Measurements from ENCODE around the gene AUTS2. TPM values are rescaled to one million over a fixed set of nuclear protein-coding genes. Genes with fewer than 3 reads are reported as not detected.
A peak's percentile ranks its signal among the peaks of the same experiment; 100 is the strongest.

Gene AUTS2
- total and polyA plus RNA-seq, 4 donors: 4.9 to 24.4 (median 7.0) TPM

DNA sequence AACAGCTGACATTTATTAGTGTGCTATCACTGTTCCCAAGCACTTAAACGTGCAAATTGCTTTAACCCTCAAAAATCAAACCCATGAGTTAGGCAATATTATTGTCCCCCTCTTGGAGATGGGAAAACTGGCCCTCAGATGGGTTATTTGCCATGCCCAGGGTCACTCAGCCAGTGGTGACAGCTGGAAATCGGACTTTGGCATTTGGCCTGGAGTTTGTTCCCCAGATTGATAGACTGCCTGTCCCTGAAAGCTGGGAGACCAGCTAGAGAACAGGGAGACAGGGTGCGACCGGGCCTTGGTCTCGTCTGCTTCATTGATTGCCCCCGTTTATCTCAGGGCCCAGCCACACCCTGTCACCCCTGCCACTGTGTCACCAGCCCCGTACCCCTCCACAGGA lies 1167.4 kb downstream of the AUTS2 start:
- Histone ChIP-seq H3K4me3 (ENCODE audit: low read depth in 1 of 3, low read length in 3 of 3) (no peak overlapping the region), H3K4me1 (ENCODE audit: control insufficient read depth in 4 of 4, insufficient read depth in 4 of 4, low read length in 3 of 4) (peaks cover 2 to 26% (median 10%) of the 10 kb centered on the region in 4 donors), H3K27ac (ENCODE audit: low read depth in 1 of 2, low read length in 2 of 2) (no peak overlapping the region), H3K27me3 (ENCODE audit: control insufficient read depth in 4 of 4, insufficient read depth in 4 of 4, low read length in 3 of 4) (no peaks in the 10 kb centered on the region), H3K9ac (ENCODE audit: low read depth in 1 of 2, low read length in 2 of 2) (no peak overlapping the region), H3K9me3 (ENCODE audit: control insufficient read depth in 4 of 4, low read length in 3 of 4) (no peaks in the 10 kb centered on the region), H3K36me3 (ENCODE audit: control insufficient read depth in 4 of 4, insufficient read depth in 3 of 4, low read depth in 1 of 4, low read length in 3 of 4) (peaks cover 2 to 24% (median 10%) of the 10 kb centered on the region in 4 donors)
- TF ChIP-seq FOXA2 (IDR thresholded peaks at IDR 0.05): no peak
- no peak for TF ChIP-seq MAX (IDR thresholded peaks at IDR 0.05)
- TF ChIP-seq, protein P1, sequence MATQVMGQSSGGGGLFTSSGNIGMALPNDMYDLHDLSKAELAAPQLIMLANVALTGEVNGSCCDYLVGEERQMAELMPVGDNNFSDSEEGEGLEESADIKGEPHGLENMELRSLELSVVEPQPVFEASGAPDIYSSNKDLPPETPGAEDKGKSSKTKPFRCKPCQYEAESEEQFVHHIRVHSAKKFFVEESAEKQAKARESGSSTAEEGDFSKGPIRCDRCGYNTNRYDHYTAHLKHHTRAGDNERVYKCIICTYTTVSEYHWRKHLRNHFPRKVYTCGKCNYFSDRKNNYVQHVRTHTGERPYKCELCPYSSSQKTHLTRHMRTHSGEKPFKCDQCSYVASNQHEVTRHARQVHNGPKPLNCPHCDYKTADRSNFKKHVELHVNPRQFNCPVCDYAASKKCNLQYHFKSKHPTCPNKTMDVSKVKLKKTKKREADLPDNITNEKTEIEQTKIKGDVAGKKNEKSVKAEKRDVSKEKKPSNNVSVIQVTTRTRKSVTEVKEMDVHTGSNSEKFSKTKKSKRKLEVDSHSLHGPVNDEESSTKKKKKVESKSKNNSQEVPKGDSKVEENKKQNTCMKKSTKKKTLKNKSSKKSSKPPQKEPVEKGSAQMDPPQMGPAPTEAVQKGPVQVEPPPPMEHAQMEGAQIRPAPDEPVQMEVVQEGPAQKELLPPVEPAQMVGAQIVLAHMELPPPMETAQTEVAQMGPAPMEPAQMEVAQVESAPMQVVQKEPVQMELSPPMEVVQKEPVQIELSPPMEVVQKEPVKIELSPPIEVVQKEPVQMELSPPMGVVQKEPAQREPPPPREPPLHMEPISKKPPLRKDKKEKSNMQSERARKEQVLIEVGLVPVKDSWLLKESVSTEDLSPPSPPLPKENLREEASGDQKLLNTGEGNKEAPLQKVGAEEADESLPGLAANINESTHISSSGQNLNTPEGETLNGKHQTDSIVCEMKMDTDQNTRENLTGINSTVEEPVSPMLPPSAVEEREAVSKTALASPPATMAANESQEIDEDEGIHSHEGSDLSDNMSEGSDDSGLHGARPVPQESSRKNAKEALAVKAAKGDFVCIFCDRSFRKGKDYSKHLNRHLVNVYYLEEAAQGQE (IDR thresholded peaks at IDR 0.05): no peak
- TF ChIP-seq GABPA (IDR thresholded peaks at IDR 0.05 in 1 of 2, conservative IDR thresholded peaks at IDR 0.05 in 1 of 2): no peak
- TF ChIP-seq SP1 (IDR thresholded peaks at IDR 0.05): peak; percentile 72
- TF ChIP-seq JUND (IDR thresholded peaks at IDR 0.05): peak in 1 of 2 donors; percentile 29
- TF ChIP-seq HNF4G (IDR thresholded peaks at IDR 0.05): peak; percentile 86
- peak in 1 of 2 donors; percentile 38 for TF ChIP-seq RAD21 (IDR thresholded peaks at IDR 0.05)
- TF ChIP-seq TAF1 (conservative IDR thresholded peaks at IDR 0.05): no peak
- TF ChIP-seq HNF4A (conservative IDR thresholded peaks at IDR 0.05): peak; percentile 81 to 95
- no peak for TF ChIP-seq YY1 (IDR thresholded peaks at IDR 0.05)
- no peak for TF ChIP-seq ATF3 (IDR thresholded peaks at IDR 0.05)
- TF ChIP-seq EGR1 (IDR thresholded peaks at IDR 0.05; ENCODE audit: low read depth in 2 of 2): no peak
- TF ChIP-seq CTCF (IDR thresholded peaks at IDR 0.05; ENCODE audit: low read depth, low read length, missing input control): no peak
- TF ChIP-seq NR2F2 (IDR thresholded peaks at IDR 0.05): no peak
- TF ChIP-seq ZBTB33 (IDR thresholded peaks at IDR 0.05): no peak
- no peak for TF ChIP-seq FOXA1 (IDR thresholded peaks at IDR 0.05)
- peak; percentile 27 to 81 for TF ChIP-seq RXRA (IDR thresholded peaks at IDR 0.05)
- no peak for DNase-seq (ENCODE audit: low spot score)
- WGBS: 47% methylated on average over 7 of the region's 7 CpGs
